GM11168 (cell line): ENCODE measurements around the gene ZAR1L.

Experiments used
- in situ Hi-C: fragments of 300-500 bp; cut with MboI; formaldehyde crosslinking; loops from one replicate; pipeline ENCODE4 v1.12.0; 2022; ENCODE audit warnings: low sequenced_read_pairs; ENCODE audit not compliant: unreplicated experiment

ZAR1L gene

GRCh38 chr13:32309312-32310133 is 5.6 kb downstream of the ZAR1L start:
- in situ Hi-C loops, result loop anchor here (10.0 kb wide), 2 partner anchors 285 to 395 kb away; no protein-coding TSS in a partner anchor

- in situ Hi-C loops, result no loop called here
Measured at GRCh38 chr13:32305646-32306045, 9.5 kb downstream of the ZAR1L start.

GRCh38 chr13:32302461-32302860 is 12.7 kb downstream of the ZAR1L start:
- in situ Hi-C loops, result no loop called here

GRCh38 chr13:32300920-32301319 is 14.2 kb downstream of the ZAR1L start:
- in situ Hi-C loops, result no loop called here

- in situ Hi-C loops, result no loop called here
Measured at GRCh38 chr13:32300406-32300805, 14.8 kb downstream of the ZAR1L start.

DNA sequence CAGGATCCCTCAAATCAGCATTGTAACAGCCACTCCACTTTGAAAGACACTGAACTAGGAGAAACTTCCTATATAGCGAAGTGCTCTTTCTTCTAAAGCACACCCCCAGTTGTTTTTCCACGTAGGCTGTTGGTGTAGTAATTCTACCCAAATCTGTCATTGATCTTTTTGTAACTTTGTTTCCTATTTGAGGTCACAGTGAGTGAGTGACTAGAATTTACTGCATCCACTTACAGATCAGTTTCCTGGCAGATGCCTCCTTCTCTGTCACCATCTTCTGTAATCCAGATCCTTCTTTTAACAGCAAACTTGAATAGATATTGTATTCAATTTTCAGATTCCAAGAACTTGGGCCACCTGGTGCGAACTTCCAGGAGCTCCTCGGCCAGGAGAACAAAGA is 15.3 kb downstream of the ZAR1L start:
- in situ Hi-C loops, result no loop called here

DNA sequence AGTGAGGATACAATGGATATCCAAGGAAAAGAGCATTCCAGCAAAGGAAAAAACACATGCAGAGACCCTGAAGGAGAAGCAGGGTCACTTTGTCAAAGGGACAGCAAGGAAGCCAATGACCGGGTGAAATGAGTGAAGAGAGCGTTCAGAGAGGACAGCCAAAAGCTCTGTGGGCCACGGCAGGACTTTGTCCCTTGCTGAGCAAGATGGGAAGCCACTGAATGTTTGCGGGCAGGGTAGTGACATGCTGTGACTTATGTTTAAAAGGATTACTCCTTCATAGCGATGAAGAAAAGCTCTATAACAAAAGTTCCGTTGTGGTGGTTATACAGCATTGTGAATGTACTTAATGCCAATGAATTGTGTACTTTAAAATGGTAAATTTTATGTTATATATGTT is 16.5 kb downstream of the ZAR1L start:
- in situ Hi-C loops, result no loop called here

GRCh38 chr13:32297206-32297605 is 18.0 kb downstream of the ZAR1L start:
- in situ Hi-C loops, result no loop called here

DNA sequence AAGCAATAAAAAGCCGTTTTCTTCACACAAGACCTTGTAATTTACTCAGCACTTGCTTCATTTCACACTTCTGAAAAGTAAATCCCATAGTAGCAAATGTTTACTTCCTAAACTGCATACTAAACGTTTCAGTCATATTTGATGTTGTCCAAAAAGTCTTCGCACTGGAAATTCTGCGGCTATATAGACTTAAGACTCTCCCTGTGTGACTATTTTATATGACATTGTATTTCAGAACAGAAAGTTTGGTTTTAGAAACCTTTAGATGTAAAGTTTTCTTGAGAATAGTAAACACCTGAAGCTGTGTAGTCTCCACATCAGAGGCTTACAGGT is 29.6 kb downstream of the ZAR1L start:
- in situ Hi-C loops, result no loop called here

- in situ Hi-C loops, result no loop called here
Measured at GRCh38 chr13:32284927-32285632, 30.1 kb downstream of the ZAR1L start.

GRCh38 chr13:32282096-32282711 is 33.0 kb downstream of the ZAR1L start:
- in situ Hi-C loops, result no loop called here

- in situ Hi-C loops, result no loop called here
Measured at GRCh38 chr13:32281096-32281495, 34.1 kb downstream of the ZAR1L start.

DNA sequence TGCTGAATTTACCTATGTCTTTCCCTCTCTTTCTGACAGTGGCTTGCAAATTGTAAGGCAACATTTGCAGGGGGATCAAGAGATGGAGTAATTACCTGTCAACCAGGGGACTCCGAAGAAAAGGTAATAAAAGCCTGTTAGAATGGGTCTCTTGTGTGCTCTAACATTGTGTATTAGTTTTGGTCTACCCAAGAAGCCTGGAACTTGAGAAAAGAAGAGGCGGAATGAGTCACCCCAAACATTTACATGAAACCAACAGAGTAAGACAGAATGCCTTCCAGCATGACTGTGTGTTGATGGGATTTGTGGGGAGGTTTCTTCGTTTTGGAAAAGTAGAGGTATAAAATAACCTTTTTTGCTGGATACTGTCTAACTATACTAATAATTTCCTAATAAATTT is 36.7 kb downstream of the ZAR1L start:
- in situ Hi-C loops, result no loop called here

DNA sequence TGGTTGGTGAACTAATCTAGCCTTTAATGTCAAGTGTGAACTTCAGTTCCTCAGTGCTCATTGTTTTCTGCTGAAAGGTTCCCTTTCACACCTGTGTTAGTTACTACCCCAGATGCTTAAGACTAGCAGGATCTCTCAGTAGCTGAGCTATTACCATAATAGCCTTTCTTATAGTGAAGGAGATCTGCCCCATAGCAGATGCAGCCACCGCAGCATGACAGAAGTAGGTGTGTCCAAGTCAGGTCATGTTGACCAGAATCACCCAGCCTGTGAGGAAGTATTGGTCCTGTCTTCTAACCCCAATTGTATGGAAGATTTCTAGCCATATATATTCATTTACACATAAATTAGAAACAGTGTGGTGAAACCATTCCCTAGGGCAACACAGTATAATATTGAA is 37.3 kb downstream of the ZAR1L start:
- in situ Hi-C loops, result no loop called here

DNA sequence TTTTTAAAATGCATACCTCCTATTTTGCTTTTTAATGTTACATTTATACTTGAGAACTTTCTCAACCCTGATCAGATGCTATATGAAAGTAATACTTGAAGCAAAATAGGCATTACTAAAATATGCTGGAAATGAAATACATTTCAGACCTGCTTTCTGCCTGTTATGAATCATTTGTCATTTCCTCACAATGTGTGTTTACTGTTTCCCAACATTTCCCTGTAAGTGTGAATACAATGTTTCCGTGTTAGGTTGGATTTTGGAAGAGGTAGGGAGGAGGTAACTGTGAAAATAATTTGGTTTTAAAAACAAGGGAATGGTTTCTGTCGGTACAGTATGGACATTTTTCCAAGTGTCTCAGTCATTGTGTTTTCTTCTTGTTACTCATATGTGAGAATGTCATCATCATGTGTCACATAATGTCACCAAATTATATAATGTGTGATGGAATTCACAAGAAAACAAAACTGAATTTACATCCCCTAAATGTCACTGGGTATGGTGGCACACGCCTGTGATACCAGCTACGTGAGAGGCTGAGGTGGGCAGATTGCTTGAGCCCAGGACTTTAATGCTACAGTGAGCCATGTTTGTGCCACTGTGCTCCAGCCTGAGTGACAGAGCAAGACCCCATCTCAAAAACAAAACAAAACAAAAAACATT is 43.0 kb downstream of the ZAR1L start:
- in situ Hi-C loops, result no loop called here

- in situ Hi-C loops, result no loop called here
Measured at GRCh38 chr13:32267836-32268439, 47.2 kb downstream of the ZAR1L start.

DNA sequence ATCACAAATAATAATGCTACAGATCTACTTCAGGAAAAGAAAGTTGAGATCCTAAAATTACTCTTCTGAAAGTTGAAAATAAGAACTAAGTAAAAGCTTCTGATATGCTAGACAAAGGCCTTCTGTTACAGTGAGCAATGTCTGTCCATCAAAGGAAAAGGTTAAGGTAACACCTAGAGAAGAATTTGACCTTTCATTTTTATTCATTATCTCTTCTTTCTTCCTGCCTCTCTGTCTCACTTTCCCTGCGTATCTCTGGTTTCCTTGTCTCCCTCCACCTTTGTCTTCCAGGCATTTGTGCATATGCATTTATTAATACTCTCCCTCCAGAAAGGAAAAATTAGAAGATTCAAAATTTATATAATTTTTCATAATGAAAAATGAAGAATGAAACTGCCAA is 49.0 kb downstream of the ZAR1L start:
- in situ Hi-C loops, result no loop called here

DNA sequence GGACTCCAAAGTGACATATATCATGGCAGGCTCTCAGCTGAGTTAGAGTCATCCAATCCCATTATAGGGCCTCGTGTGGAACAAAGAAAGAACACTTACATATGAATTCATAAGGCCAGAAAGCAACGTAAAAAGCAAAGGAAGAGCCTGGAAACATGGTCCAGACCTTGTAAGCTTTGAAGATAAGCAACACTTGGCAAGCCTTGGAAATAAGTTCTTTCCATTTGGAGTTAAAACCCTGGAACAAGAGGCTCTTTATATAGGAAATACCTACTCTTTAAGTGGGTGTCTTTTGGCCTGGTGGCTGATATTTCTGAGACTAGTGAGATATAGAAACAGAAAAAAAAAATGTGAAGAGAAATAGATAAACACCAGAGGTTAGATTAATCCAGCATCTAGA is 49.4 kb downstream of the ZAR1L start:
- in situ Hi-C loops, result no loop called here

DNA sequence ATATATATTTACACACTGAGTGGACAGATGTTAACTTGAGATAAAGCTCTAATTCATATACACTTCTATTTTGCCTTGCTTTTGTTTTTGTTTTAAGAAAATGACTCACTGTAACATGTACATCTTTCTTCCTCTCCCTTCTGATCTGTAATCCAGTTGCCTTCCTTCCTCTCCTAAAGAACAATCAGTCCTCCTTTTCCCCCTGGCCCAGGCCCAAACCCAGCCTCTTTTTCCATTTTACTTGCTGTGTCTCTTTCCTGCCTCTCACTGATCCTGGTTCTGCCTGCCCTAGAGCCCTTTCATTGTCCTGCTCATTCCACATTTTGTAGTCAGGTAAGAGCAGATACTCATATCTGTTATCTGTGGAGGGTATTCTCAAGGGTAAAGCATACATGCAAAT is 50.8 kb downstream of the ZAR1L start:
- in situ Hi-C loops, result no loop called here

DNA sequence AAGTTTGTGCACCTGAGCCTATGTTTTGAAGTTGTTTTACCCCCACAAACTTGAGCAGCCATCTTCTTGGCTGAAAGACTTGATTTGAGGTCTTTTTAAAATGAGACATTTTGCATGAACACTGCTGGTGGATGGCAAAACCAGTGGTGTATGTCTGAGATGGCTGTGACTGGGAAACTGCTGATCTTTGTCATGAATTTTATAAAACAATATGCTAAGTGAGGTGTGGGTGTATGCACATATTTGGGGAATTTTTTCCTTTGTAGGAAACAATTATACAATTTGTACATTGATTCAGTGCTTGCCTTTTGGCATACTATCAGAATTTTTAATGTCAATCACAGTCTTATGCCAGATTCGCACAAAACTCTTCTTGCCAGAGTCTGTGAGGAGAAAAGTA is 52.5 kb downstream of the ZAR1L start:
- in situ Hi-C loops, result no loop called here

DNA sequence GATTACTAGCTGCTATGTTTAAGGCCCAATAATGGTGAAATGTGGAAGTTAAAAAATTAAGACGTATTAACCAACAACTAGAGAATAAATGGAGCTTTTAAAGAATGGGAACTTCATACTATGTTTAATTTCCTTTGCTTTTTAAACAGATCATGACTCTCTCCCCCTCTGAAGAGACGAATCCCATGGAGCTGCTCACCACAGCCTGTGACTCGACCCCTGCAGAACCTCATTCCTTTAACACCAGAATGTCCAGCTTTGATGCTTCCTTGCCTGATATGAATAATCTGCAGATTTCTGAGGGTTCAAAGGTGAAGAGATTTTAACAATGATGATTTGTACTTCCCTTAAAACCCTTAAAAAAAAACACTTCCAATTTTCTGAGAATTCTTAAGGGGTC is 53.0 kb downstream of the ZAR1L start:
- in situ Hi-C loops, result no loop called here
